Measurements from ENCODE around the gene MAEA. TPM values are rescaled to one million over a fixed set of nuclear protein-coding genes. Genes with fewer than 3 reads are reported as not detected.
A peak's percentile ranks its signal among the peaks of the same experiment; 100 is the strongest.

The MAEA gene
- polyA plus RNA-seq, 3 donors, result 34.3 to 83.5 (median 37.7) TPM

DNA sequence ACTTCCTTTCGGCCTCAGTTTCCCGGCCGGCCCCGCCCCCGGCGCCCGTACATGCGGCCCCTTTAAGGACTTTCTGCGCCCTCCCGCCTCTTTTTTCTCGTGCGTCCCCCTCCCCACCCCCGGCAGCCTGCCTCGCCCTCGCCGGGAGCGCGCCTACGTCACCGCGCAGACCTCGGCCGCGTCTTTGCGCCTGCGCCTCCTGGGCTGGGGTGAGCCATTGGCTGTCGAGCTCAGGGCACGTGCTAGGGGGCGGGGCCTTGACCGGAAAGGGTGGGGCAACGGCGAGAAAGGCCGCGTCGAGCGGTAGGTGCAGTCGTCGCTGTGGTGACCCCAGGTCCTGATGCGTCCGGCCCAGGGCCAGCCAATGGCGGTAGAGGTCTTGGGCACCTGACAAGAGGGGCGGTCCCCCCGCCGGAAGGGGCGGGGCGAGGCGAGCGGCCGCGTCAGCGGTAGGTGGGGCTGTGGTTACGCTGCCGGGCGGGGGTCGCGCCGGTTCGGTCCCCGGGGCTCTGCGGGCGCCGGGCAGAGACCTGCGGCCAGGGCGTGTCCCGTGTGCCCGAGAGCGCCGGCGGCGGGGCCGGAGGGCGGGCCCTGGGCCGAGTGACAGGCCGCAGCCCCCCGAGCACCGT is 57.2 kb downstream of the MAEA start, which contains the start of gene UVSSA:
Gene UVSSA (plus strand): TSS at position 428 of the 629 bp plus-strand sequence. CDS start 884 bp downstream, outside the sequence.
- Histone ChIP-seq H3K4me2 (replicated peaks; ENCODE audit: extremely low read depth, low read length, poor library complexity, severe bottlenecking) (peak within 1 kb of the TSS; percentile 84), H3K9me3 (replicated peaks in 1 of 2; ENCODE audit: control insufficient read depth in 1 of 2, insufficient read depth in 1 of 2, low read length in 2 of 2) (peaks cover 0 to 4% of the 10 kb centered on the region in 2 donors), H3K36me3 (replicated peaks in 1 of 2; ENCODE audit: control insufficient read depth in 1 of 2, insufficient read depth in 2 of 2, low read length in 2 of 2) (peaks cover 7 to 16% of the 10 kb centered on the region in 2 donors), H3K27ac (ENCODE audit: low read depth in 1 of 2, low read length in 2 of 2) (peak within 1 kb of the TSS; percentile 90 to 95), H3K4me3 (replicated peaks in 1 of 3; ENCODE audit: low read depth in 2 of 3, low read length in 3 of 3) (peak within 1 kb of the TSS; percentile 59 to 86 (median 86)), H3K27me3 (ENCODE audit: control insufficient read depth in 2 of 2, insufficient read depth in 2 of 2, low read length in 2 of 2) (no peaks in the 10 kb centered on the region), H4K20me1 (ENCODE audit: insufficient read depth, low read length) (no peaks in the 10 kb centered on the region), H3K9ac (ENCODE audit: insufficient read depth, low read length, poor library complexity, severe bottlenecking) (peak within 1 kb of the TSS; percentile 97), H3K79me2 (ENCODE audit: insufficient read depth, low read length) (peaks cover 25% of the 10 kb centered on the region), H2AFZ (ENCODE audit: insufficient read depth, low read depth, low read length, poor library complexity, severe bottlenecking) (peak within 1 kb of the TSS; percentile 84), H3K4me1 (ENCODE audit: control insufficient read depth in 1 of 2, insufficient read depth in 2 of 2, low read length in 2 of 2) (peaks cover 20 to 29% of the 10 kb centered on the region in 2 donors)
- TF ChIP-seq, protein P1, sequence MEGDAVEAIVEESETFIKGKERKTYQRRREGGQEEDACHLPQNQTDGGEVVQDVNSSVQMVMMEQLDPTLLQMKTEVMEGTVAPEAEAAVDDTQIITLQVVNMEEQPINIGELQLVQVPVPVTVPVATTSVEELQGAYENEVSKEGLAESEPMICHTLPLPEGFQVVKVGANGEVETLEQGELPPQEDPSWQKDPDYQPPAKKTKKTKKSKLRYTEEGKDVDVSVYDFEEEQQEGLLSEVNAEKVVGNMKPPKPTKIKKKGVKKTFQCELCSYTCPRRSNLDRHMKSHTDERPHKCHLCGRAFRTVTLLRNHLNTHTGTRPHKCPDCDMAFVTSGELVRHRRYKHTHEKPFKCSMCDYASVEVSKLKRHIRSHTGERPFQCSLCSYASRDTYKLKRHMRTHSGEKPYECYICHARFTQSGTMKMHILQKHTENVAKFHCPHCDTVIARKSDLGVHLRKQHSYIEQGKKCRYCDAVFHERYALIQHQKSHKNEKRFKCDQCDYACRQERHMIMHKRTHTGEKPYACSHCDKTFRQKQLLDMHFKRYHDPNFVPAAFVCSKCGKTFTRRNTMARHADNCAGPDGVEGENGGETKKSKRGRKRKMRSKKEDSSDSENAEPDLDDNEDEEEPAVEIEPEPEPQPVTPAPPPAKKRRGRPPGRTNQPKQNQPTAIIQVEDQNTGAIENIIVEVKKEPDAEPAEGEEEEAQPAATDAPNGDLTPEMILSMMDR (IDR thresholded peaks at IDR 0.05), result no peak
- WGBS (ENCODE audit: insufficient coverage), result under 1% methylated on average over 68 of the region's 76 CpGs
- Mint-ChIP-seq H3K27me3 (ENCODE audit: low read depth in 3 of 3) (peaks cover 0 to 2% (median 0%) of the 10 kb centered on the region in 3 donors), H3K4me1 (peaks cover 33% of the 10 kb centered on the region), H3K36me3 (peaks cover 19 to 41% of the 10 kb centered on the region in 2 donors), H3K27ac (peak within 1 kb of the TSS; percentile 93 to 98 (median 97)), H3K9me3 (peaks cover 0 to 15% (median 2%) of the 10 kb centered on the region in 7 donors), H3K4me3 (peak within 1 kb of the TSS; percentile 90 to 94)
- intact Hi-C loops (cut with micrococcal nuclease), result loop anchor here (2.0 to 10.0 kb wide), 10 partner anchors 46 to 658 kb away; partner anchors contain the start of genes CTBP1 (in 2 of the 2), FGFRL1 (in 1 of the 2), MAEA (in 1 of the 2) and NELFA (in 1 of the 2)
- peak; percentile 99 to 100 (median 100) for DNase-seq

DNA sequence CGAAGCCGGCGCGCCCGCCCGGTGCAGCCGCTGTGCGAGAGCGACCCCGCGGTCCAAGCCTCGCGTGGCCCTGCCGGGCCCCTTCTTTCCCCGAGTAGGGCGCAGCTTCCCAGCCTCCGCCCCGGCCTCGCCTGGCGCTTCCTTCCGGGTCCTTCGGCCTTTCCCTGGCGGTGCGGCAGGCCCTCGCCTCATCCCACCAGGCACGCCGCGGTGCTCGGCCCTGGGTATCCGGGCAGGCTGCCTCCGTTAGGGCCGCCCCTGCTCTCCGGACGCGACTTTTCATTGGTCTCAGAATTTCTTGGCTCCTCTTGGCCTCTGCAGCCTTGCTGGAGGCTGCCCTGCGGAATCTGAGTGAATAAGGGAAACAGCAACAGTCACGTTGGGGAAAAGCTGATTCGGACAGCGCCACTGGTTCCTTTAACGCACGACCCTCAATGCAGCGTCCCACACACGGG is 57.7 kb downstream of the MAEA start:
- peaks cover 0 to 11% (median 1%) of the 10 kb centered on the region in 7 donors for H3K9me3 Mint-ChIP-seq
- peaks cover 33% of the 10 kb centered on the region for H3K4me1 Mint-ChIP-seq
- Histone ChIP-seq H3K36me3 (replicated peaks in 1 of 2; ENCODE audit: control insufficient read depth in 1 of 2, insufficient read depth in 2 of 2, low read length in 2 of 2) (peaks cover 11 to 18% of the 10 kb centered on the region in 2 donors), H2AFZ (ENCODE audit: insufficient read depth, low read depth, low read length, poor library complexity, severe bottlenecking) (peak overlapping the region; percentile 51), H3K4me2 (replicated peaks; ENCODE audit: extremely low read depth, low read length, poor library complexity, severe bottlenecking) (peak overlapping the region; percentile 84), H3K4me3 (replicated peaks in 1 of 3; ENCODE audit: low read depth in 2 of 3, low read length in 3 of 3) (peak overlapping the region; percentile 58 to 86 (median 81)), H3K9ac (ENCODE audit: insufficient read depth, low read length, poor library complexity, severe bottlenecking) (peak overlapping the region; percentile 97), H3K4me1 (ENCODE audit: control insufficient read depth in 1 of 2, insufficient read depth in 2 of 2, low read length in 2 of 2) (peaks cover 20 to 29% of the 10 kb centered on the region in 2 donors), H3K79me2 (ENCODE audit: insufficient read depth, low read length) (peaks cover 25% of the 10 kb centered on the region), H4K20me1 (ENCODE audit: insufficient read depth, low read length) (no peaks in the 10 kb centered on the region), H3K27me3 (ENCODE audit: control insufficient read depth in 2 of 2, insufficient read depth in 2 of 2, low read length in 2 of 2) (no peaks in the 10 kb centered on the region), H3K27ac (ENCODE audit: low read depth in 1 of 2, low read length in 2 of 2) (peak overlapping the region; percentile 90 to 95), H3K9me3 (replicated peaks in 1 of 2; ENCODE audit: control insufficient read depth in 1 of 2, insufficient read depth in 1 of 2, low read length in 2 of 2) (peaks cover 0 to 4% of the 10 kb centered on the region in 2 donors)
- H3K36me3 Mint-ChIP-seq, result peaks cover 20 to 45% of the 10 kb centered on the region in 2 donors
- peak overlapping the region; percentile 93 to 98 (median 97) for H3K27ac Mint-ChIP-seq
- WGBS (ENCODE audit: insufficient coverage), result under 1% methylated on average over 43 of the region's 43 CpGs
- H3K4me3 Mint-ChIP-seq, result peak overlapping the region; percentile 80 to 90
- DNase-seq, result peak; percentile 51 to 71 (median 68)
- H3K27me3 Mint-ChIP-seq (ENCODE audit: low read depth in 3 of 3), result peaks cover 0 to 2% (median 0%) of the 10 kb centered on the region in 3 donors
- intact Hi-C loops (cut with micrococcal nuclease), result loop anchor here (2.0 to 10.0 kb wide), 10 partner anchors 47 to 657 kb away; partner anchors contain the start of genes CTBP1 (in 2 of the 2), FGFRL1 (in 1 of the 2), MAEA (in 1 of the 2) and NELFA (in 1 of the 2)
- TF ChIP-seq, protein P1 (IDR thresholded peaks at IDR 0.05), result no peak
